CMK (cell line): Measurements from ENCODE around the gene COLEC11.
"Not testable (repeated sequence)": the region's sequence is repeated elsewhere in the genome, so short reads cannot be mapped to it uniquely, and the experiment has no call there.

ENCODE experiments used
- DNase-seq: peaks from one replicate; pipeline ENCODE4 v3.0.0-alpha.2; 2010; ENCODE audit warnings: low read depth

The COLEC11 gene

DNA sequence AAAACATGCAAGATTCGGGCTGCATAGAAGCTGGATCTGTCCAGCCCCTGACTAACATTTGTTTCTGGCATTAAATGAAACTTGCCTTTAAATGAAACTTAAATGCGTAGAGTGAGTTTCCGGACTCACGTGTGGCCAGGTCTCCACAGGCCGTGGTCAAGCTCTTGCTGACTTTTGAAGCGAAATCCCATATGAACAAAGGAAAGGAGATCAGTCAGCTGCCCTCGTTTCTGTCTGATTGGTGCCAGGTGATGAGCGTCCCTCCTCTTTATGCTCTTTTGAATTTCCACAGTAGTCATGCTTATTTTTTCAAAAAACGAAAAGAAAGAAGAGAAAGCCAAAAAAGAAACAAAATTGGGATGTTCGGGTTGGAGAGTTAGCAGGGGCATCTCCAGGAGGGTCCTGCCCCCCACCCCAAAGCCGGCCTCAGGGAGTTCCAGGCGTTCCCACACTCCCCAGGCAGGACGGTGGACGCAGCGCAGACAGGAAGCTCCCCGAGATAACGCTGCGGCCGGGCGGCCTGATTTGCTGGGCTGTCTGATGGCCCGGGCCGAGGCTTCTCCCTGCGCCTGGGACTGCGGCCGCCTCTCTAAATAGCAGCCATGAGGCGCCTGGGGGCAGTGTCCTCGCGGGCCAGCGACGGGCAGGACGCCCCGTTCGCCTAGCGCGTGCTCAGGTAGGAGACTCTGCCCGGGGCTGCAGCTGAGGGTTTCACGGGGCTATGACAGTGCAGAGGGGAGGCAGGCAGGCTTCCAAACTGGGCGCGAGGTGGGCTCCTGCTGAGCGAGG lies at the start of gene COLEC11:
Gene COLEC11 (plus strand): TSS at position 620 of the 789 bp plus-strand sequence. CDS start 9,229 bp downstream, outside the sequence.
- DNase-seq: no peak

DNA sequence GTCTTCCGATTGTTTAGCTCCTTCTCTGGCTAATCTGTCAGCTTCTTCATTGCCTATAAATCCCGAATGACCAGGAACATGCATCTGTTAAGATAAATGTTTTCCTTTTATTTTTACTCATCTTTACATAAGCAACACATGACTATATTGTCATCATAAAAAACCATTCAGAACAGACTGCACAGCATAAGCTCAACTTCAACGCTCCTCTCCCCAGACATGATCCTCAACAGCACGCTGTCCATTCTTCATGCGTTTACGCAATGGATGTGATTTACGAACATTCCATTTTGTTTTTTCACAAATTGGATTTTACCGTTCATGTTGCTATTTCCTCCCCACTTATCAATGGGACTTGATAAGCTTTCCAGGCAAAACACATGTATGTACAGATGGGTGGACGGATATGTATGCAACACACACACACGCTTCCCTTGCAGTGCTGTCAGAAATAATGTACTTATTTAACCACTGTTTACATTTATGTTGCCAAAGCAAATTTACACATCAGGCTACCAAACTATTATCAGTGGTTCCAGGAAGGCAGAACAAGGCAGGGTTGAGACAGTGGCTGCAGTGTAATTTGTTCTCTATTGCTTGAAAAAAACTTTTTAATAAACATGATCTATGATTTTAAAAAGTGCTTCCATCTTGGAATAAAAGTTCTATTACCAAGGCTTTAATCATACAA lies 49.0 kb upstream of the COLEC11 start:
- DNase-seq: no peak

DNA sequence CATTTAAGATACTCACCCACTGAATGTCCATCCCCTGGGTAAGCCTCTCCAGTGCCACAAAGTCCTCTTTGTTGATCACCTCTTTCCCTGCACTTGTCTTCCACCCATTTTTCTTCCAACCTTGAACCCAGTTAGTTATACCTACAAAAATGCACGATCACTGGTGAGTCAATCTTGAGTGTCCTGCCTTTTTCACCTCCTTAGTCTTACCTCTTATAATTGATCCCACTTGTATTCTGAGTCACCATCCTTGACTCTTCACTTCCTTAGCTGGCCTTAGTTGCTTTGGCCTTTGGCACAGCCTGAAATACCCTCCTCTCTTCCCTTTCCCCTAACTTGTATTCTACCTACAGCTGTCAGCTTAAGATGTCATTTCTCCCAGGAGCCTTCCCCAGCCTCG lies 47.0 kb upstream of the COLEC11 start:
- DNase-seq: no peak

DNA sequence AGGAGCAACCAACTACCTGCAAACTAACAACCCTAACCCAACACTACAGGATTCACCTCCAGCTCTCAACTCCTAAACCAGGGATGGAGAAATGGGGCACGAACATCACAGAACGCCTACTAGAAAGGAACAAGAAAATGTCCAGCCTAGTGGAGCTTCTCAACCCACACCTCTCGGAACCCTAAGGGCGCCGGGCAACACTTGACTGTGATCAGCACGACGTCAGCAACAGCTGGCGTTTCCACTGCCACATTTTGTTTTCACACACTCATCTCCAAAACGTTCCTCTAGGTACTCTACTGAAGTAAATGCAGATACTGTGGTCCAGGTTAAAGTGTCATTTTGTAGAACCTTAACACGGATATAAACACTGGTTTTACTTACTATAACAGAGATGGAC lies 41.0 kb upstream of the COLEC11 start:
- no peak for DNase-seq

DNA sequence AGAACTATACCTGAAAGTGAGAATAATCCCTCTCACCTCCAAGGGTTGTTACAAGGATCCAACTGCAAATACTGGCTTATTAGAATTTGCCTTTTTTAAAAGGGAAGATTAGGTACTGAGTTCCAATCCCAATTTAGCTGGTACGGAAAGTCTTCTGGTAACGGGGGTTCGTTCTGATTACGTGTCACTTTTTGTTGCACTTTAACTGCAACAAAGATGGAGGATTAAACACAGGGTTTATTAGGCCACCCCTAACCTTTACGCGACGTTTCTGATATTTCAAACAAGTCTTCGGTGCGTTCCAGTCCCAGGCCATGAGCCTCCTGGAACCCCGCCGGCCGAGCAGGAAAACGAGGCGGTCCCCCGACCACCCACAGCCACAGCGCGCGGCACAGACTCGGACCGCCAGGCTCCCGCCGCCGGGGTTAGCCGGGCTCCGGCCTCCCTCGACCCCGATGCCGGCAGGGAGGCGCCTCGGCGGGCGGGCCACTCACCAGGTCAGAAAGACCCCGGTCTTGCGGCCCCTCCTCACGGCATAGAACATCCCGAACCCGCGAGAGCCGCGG lies 37.2 kb upstream of the COLEC11 start:
- no peak for DNase-seq

DNA sequence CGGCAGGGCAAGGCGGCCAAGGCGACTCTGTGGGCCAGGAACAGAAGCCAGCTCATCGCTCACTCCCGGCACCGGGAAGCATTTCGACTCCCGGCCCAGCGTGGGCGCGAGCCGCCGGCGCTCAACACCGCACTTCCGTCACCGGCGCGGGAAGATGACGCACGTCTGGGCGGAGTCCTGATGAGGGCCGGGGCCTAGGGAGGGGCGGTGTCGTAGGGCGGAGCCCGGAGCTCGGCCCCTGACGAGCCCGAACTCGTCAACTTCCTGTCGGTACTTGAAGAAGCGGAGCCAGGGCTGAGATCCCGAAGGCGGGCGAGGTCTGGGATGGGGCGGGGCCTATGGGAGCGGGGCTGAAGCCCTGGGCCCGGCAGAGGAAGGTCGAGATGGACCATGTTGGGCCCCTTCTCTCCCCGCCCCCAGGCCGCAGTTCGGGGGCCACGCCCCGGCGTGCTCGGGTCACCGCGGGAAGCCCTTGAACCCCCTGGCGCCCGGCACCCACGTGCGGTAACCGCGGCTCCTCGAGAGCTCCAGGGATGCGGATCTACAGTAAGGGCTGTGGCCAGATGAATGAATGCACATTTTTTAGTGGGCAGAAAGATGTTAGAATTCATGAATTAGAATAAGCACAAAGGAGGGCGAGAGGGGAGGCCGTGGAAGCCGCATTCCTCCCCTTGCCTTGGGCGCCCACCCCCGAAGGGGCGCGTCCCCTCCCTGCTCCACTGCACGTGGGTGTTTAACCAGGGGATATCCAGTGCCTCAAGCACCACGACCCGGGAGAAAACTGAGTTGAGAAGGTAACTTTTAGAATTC lies 36.5 kb upstream of the COLEC11 start, which contains the start of gene RNASEH1:
Gene RNASEH1 (minus strand): TSS at position 129 of the 810 bp plus-strand sequence. CDS start 73 bp downstream, at position 56.
- peak; percentile 98 for DNase-seq

DNA sequence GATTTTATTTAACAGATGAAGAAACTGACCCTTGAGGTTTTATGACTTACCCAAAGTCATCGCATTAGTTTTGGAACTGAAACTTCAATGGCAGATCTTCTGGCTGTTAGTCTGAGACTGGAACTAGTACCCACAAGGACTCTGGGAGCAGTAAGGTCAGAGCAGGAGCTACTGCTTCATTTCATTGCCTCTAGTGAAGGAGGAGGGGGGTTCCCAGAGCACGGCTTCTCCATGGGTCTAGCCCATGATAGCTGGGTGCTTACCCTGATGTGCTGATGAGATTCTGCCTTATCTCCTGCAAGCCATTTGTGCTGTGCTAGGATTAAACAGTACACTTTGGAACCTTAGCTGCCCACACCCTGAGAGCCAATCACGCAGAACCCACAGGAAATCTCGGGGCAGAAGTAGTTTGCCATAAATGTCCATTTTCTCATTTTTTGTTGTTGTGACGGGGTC lies 31.4 kb upstream of the COLEC11 start:
- DNase-seq: no peak

DNA sequence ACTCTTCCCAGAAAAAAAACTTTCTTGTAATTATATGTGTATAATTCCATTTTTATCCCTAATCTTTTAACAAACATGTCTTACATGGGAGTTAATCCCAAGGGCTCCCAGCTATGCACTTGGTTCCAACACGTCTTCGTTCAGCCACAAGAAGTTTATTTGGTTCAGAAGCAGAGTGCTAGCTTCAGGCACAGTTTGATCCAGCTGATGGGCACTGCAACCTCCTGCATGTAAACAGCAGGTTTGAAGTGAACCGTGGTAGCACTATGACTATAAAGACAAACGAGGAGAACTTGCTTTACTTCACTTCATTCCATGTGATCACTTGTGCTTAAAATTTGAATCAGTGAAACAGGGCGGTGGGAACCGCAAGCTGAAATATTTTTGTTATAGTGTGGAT lies 29.8 kb upstream of the COLEC11 start:
- DNase-seq: no peak

DNA sequence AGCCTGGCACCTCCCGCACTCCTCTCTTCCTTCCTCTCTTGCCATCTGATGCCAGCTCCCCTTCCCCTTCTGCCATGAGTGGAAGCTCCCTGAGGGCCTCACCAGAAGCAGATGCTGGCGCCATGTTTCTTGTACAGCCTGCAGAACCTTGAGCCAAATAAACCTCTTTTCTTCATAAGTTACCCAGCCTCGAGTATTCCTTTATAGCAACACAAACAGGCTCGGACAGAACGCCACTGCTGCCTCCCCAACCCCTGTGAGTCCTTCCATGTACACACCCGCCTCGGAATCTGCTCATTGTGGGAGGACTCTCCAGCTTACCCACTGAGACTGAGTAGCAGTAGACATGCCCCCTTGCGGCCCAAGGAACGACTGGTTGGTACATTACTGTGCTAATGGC lies 28.1 kb upstream of the COLEC11 start:
- no peak for DNase-seq

DNA sequence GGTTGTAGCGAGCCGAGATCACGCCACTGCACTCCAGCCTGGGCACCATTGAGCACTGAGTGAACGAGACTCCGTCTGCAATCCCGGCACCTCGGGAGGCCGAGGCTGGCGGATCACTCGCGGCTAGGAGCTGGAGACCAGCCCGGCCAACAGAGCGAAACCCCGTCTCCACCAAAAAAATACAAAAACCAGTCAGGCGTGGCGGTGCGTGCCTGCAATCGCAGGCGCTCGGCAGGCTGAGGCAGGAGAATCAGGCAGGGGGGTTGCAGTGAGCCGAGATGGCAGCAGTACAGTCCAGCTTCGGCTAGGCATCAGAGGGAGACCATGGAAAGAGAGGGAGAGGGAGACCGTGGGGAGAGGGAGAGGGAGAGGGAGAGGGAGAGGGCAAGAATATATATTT lies 25.3 kb upstream of the COLEC11 start:
- DNase-seq: not testable (repeated sequence)

DNA sequence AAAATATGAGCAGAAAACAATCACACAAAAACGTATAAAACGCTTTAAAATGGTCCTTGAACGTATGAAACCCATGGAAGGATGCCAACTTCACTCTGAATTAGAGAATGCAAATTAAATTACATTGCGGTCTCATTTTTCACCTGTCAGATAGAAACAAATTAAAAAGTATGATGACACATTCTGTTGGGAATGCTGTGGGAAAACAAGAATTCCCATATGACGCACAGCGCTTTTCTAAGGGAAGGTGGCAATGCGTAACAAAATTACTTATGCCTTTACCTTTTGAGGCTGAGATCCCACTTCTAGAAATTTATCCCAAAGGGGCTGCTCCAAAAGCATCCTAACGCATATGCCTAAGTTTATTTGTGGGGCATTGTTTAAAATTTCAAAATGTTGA lies 23.6 kb upstream of the COLEC11 start:
- no peak for DNase-seq

DNA sequence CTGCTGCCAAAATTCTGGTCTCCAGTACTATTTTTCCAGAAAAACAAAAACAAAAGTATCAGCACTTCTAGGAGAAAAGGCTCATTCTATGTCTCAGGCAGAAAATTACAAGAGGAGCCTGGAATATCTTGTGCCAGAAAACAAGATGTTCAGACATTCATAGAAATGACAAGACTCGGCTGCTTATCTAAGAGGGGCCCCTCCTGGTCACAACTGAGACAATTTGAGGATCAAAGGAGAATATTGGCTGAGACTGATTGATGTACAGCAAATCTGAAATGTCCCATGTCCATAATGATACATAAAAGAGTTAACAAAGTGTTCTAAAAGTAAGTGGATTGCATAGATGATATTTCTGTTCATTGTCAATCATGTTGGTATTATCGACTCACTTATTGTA lies 22.3 kb upstream of the COLEC11 start:
- no peak for DNase-seq

DNA sequence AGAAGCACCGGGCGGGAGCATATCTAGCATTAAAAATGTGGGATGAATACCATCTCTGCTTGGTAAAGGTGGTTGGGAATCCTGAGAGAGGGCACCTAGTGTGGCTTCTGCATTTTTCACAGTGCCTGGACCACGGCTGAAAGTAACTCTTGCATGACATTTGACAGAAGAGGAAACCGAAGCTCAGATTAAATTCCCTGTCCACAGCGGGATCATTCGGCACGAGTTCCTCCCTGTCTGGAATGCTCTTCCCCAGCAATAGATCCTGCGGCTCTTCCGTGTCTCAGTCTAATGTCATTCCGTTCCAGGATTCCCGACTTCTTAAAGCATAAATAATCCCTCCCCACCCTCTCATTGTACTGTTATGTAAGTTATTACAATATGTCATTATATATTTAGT lies 20.8 kb upstream of the COLEC11 start:
- no peak for DNase-seq

DNA sequence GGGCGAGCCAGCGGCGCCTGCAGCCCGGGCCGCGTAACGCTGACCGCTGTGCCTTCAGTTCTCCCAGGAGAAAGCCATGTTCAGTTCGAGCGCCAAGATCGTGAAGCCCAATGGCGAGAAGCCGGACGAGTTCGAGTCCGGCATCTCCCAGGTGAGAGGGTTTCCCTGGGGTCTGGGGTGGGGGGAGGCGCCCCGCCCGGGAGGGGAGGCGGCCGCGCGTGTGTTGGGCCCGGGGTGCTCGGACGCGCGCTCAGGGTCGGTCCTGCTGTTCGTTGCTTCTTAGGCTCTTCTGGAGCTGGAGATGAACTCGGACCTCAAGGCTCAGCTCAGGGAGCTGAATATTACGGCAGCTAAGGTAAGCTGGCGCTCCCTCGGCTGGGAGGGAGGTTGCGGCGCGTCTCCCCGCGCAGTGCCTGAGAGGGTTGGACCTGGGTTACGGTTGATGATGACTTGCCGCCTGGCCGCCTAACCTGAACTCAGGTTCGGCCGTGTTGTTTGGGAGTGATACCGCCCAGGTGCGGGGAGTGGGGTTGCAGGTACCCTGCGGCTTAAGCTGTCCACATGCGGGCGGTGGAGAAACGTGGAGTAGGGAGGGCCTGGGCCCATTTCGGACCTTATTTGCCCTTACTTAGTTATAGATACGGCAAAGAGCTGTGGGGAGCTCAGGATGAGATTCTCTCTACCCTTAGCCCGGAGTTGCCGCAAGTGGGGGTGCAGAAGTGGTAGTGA lies 19.2 kb upstream of the COLEC11 start:
- no peak for DNase-seq

DNA sequence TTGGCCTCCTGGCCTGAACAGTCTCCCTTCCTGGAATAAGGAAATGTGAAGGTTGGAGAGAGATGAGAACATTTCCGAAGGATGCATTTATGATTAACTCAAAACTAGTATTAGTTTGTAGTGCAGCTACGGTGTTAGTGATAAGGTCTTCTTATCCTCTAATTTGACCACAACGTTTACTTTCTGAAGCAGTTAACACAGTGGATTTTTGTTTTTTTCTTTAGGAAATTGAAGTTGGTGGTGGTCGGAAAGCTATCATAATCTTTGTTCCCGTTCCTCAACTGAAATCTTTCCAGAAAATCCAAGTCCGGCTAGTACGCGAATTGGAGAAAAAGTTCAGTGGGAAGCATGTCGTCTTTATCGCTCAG lies 18.7 kb upstream of the COLEC11 start:
- DNase-seq: not testable (repeated sequence)

DNA sequence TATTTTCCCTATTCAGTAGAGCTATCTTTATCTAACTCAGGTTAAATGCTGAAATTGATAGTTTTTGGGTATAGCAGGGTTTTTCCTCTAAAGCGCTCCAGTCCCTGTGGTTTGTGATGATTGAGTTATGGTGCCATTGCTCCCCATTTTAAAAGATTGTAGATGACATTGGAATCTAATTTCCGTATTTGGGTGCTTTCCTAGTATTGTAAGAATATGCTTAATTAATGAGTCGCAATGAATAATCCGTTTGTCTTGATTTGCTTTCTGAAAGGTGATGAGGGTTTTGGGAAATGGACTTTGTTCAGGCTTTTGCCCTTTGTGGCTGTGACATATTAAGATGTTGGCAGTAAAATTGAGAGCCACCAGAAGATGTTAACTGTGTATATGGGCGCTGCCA lies 15.9 kb upstream of the COLEC11 start:
- DNase-seq: no peak

DNA sequence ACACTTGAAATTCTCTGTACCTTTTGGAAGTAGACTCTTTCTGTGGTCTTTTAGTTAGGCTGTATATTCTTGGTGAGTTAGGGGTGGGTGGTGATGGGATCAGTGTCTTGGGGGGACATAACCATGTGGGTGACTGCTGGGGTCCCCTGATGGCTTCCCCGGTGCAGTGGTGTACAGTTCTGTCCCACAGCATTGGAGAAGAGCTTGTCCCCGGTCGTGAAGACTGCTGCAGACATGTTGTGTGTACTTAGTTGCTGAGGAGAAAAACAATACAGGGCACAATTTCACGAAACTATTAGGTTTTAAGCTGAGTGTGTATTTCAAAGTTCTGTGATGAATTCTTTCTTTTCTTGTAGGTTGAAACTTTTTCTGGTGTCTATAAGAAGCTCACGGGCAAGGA lies 14.5 kb upstream of the COLEC11 start:
- no peak for DNase-seq

DNA sequence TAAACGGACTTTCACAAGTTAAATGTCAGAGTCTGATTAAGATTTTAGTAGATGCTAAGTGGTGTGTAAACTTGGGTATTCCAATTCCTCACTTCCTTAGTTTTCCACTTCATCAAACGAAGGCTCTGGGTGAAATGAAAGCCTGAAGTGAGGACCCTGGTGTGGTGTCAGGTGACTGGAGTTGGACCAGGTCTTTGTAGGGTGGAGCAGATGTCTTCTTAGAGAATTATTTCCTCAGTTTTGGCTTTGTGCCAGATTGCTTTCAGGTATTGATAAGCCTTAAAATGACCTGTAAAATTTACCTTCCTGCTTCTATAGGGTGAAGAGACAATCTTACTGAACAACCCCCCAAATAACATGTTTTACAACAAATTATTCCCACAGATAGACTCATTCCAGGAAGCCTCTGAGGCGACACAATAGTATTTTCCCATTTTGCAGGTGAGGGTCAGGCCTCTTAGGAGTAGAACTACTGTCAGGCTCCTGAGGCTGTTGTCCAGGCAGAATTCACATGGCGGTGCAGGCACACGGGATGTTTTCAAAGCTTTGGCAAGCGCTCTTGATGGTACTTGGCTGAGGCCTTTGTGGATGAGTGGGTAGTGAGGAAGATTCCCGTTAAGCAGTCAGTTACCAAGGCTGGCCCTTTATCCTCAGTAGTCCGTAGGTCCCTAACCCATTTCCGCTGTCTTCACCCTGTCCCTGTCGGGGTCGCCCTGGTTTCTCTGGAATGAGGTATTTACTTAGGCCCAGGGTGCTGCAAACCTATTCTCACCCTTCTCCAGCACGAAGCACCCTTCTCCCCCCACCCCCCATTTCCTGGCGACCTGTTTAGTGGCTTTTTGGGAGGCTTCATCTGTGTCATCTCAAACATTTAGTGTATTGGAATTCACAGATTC lies 13.3 kb upstream of the COLEC11 start:
- DNase-seq: no peak

DNA sequence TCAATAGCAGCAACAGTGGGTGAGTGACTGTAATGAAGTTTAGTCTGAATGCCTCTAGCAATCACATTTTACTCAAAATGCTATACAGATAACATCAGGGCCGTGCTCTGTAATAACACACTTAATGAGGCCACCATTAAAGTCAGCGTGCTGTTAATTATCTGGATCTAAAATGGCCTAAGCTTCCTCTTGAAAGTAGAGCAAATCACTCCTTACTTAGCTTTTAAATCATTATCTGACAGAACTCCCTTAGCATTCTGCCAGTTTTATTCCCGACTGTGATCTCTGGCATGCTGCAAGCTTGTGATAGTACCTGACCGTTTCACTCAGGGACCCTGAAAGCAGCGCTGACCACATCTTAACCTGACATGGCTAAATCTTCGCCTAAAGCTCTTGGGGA lies 10.8 kb upstream of the COLEC11 start:
- no peak for DNase-seq

DNA sequence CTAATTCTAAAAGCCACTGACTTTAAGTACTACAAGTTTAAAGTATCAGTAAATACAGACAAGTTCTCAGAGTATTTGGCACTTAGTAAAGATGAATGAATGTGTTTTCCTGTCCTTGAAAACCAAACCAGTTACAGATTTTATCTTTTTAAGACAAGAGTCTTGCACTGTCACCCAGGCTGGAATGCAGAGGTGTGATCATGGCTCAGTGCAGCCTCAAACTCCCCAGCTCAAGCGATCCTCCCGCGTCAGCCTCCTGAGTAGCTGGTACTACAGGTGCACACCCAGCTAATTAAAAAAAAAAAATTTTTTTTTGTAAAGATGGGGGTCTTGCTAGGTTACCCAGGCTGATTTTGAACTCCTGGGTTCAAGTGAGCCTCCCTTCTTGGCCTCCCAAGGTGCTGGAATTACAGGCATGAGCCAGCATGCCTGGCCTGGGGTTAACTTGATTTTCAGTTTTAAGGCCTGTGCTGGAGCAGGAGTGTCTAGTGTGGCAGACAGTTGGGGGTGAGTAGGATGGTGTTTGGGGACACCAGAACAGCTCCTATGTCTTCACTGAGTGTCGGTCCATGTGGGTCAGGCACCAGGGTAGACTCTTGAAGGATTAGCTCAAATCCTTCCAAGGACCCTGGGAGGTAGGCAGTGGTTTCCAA lies 10.2 kb upstream of the COLEC11 start:
- no peak for DNase-seq
